GM23338 (cell line): Measurements from ENCODE around the gene MAD2L1BP.

Source experiments
- CREB1 ChIP-seq: fragments of 250-450 bp; sonication (Bioruptor Pico); IDR thresholded peaks from 2 replicates; pipeline ENCODE4 v1.5.0; 2020; ENCODE audit warnings: low read depth, mild to moderate bottlenecking, moderate library complexity
- EZH2 ChIP-seq: fragments of 200-600 bp; sonication (generic); IDR thresholded peaks from one replicate; pipeline ENCODE4 v1.8.0; 2017; ENCODE audit warnings: antibody characterized with exemption, mild to moderate bottlenecking, low read depth; ENCODE audit not compliant: unreplicated experiment
- EZH2phosphoT487 ChIP-seq: fragments of 200-600 bp; sonication (generic); IDR thresholded peaks from one replicate; pipeline ENCODE4 v1.8.1; 2018; ENCODE audit warnings: antibody characterized with exemption; ENCODE audit not compliant: unreplicated experiment
- JUNB ChIP-seq: IDR thresholded peaks from one replicate; pipeline ENCODE4 v1.6.1; 2016; ENCODE audit warnings: antibody characterized with exemption; ENCODE audit not compliant: unreplicated experiment
- NANOG ChIP-seq: IDR thresholded peaks from 2 replicates; pipeline ENCODE4 v1.6.1; 2016; ENCODE audit warnings: antibody characterized with exemption, borderline replicate concordance
- POLR2AphosphoS5 ChIP-seq: IDR thresholded peaks from 2 replicates; pipeline ENCODE4 v1.6.1; 2016; ENCODE audit warnings: antibody characterized with exemption, low read depth
- STAT1 ChIP-seq: IDR thresholded peaks from one replicate; pipeline ENCODE4 v1.6.1; 2016; ENCODE audit warnings: antibody characterized with exemption; ENCODE audit not compliant: unreplicated experiment
- ZNF114 ChIP-seq: fragments of 250-450 bp; sonication (Bioruptor Pico); IDR thresholded peaks from 2 replicates; pipeline ENCODE4 v1.5.0; 2020; ENCODE audit warnings: mild to moderate bottlenecking, moderate library complexity
- ZNF331 ChIP-seq: fragments of 250-450 bp; sonication (Bioruptor Pico); IDR thresholded peaks from 2 replicates; pipeline ENCODE4 v1.5.0; 2020; ENCODE audit warnings: low read depth, mild to moderate bottlenecking, moderate library complexity
- TF ChIP-seq, protein P1 (sequence below), 2 experiments: fragments of 200-600 bp in 1 of 2; sonication (generic) in 1 of 2; conservative IDR thresholded peaks; 2 replicates each; pipeline versions ENCODE4 v1.5.1 to v1.6.1; 2016 to 2017; ENCODE audit warnings: antibody characterized with exemption in 2 of 2, low read depth in 2 of 2, mild to moderate bottlenecking in 2 of 2, moderate library complexity in 1 of 2
- TF ChIP-seq, protein P2 (sequence below): IDR thresholded peaks from one replicate; pipeline ENCODE4 v1.6.1; 2018; ENCODE audit warnings: antibody characterized with exemption; ENCODE audit not compliant: unreplicated experiment
- TF ChIP-seq, protein P3 (sequence below): IDR thresholded peaks from 2 replicates; pipeline ENCODE4 v1.6.1; 2016; ENCODE audit warnings: antibody characterized with exemption
- TF ChIP-seq, protein P4 (sequence below): fragments of 250-450 bp; sonication (Bioruptor Pico); IDR thresholded peaks from 2 replicates; pipeline ENCODE4 v1.5.0; 2020; ENCODE audit warnings: mild to moderate bottlenecking, moderate library complexity

DNA sequence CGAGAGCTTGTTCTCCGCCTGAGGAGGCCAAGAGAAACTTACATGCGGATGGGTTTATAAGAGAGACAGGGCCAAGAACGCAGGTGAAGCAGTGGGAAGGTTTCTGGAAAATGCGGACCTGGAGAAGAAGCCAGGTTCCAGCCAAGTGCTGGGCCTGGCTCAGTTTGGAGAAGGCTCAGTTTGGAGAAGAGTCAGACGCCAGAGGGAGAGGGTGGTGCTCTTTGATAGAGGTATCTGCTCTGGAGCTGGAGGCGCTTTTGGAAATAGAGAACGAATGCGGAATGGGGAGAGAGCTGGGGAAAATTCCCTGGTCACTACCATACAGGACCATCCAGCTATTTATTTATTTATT lies 9.9 kb downstream of the MAD2L1BP start:
- TF ChIP-seq EZH2 (no peak), POLR2AphosphoS5 (no peak), EZH2phosphoT487 (no peak), CREB1 (CRISPR knock-in tag) (no peak), STAT1 (no peak), ZNF331 (CRISPR knock-in tag) (no peak), ZNF114 (CRISPR knock-in tag) (no peak), JUNB (no peak), NANOG (no peak)
- TF ChIP-seq, protein P1, sequence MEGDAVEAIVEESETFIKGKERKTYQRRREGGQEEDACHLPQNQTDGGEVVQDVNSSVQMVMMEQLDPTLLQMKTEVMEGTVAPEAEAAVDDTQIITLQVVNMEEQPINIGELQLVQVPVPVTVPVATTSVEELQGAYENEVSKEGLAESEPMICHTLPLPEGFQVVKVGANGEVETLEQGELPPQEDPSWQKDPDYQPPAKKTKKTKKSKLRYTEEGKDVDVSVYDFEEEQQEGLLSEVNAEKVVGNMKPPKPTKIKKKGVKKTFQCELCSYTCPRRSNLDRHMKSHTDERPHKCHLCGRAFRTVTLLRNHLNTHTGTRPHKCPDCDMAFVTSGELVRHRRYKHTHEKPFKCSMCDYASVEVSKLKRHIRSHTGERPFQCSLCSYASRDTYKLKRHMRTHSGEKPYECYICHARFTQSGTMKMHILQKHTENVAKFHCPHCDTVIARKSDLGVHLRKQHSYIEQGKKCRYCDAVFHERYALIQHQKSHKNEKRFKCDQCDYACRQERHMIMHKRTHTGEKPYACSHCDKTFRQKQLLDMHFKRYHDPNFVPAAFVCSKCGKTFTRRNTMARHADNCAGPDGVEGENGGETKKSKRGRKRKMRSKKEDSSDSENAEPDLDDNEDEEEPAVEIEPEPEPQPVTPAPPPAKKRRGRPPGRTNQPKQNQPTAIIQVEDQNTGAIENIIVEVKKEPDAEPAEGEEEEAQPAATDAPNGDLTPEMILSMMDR (conservative IDR thresholded peaks at IDR 0.05; ENCODE audit: low read depth in 2 of 2), result no peak
- TF ChIP-seq, protein P2, sequence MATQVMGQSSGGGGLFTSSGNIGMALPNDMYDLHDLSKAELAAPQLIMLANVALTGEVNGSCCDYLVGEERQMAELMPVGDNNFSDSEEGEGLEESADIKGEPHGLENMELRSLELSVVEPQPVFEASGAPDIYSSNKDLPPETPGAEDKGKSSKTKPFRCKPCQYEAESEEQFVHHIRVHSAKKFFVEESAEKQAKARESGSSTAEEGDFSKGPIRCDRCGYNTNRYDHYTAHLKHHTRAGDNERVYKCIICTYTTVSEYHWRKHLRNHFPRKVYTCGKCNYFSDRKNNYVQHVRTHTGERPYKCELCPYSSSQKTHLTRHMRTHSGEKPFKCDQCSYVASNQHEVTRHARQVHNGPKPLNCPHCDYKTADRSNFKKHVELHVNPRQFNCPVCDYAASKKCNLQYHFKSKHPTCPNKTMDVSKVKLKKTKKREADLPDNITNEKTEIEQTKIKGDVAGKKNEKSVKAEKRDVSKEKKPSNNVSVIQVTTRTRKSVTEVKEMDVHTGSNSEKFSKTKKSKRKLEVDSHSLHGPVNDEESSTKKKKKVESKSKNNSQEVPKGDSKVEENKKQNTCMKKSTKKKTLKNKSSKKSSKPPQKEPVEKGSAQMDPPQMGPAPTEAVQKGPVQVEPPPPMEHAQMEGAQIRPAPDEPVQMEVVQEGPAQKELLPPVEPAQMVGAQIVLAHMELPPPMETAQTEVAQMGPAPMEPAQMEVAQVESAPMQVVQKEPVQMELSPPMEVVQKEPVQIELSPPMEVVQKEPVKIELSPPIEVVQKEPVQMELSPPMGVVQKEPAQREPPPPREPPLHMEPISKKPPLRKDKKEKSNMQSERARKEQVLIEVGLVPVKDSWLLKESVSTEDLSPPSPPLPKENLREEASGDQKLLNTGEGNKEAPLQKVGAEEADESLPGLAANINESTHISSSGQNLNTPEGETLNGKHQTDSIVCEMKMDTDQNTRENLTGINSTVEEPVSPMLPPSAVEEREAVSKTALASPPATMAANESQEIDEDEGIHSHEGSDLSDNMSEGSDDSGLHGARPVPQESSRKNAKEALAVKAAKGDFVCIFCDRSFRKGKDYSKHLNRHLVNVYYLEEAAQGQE, result no peak
- TF ChIP-seq, protein P3, sequence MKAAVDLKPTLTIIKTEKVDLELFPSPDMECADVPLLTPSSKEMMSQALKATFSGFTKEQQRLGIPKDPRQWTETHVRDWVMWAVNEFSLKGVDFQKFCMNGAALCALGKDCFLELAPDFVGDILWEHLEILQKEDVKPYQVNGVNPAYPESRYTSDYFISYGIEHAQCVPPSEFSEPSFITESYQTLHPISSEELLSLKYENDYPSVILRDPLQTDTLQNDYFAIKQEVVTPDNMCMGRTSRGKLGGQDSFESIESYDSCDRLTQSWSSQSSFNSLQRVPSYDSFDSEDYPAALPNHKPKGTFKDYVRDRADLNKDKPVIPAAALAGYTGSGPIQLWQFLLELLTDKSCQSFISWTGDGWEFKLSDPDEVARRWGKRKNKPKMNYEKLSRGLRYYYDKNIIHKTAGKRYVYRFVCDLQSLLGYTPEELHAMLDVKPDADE, result no peak
- TF ChIP-seq, protein P4, sequence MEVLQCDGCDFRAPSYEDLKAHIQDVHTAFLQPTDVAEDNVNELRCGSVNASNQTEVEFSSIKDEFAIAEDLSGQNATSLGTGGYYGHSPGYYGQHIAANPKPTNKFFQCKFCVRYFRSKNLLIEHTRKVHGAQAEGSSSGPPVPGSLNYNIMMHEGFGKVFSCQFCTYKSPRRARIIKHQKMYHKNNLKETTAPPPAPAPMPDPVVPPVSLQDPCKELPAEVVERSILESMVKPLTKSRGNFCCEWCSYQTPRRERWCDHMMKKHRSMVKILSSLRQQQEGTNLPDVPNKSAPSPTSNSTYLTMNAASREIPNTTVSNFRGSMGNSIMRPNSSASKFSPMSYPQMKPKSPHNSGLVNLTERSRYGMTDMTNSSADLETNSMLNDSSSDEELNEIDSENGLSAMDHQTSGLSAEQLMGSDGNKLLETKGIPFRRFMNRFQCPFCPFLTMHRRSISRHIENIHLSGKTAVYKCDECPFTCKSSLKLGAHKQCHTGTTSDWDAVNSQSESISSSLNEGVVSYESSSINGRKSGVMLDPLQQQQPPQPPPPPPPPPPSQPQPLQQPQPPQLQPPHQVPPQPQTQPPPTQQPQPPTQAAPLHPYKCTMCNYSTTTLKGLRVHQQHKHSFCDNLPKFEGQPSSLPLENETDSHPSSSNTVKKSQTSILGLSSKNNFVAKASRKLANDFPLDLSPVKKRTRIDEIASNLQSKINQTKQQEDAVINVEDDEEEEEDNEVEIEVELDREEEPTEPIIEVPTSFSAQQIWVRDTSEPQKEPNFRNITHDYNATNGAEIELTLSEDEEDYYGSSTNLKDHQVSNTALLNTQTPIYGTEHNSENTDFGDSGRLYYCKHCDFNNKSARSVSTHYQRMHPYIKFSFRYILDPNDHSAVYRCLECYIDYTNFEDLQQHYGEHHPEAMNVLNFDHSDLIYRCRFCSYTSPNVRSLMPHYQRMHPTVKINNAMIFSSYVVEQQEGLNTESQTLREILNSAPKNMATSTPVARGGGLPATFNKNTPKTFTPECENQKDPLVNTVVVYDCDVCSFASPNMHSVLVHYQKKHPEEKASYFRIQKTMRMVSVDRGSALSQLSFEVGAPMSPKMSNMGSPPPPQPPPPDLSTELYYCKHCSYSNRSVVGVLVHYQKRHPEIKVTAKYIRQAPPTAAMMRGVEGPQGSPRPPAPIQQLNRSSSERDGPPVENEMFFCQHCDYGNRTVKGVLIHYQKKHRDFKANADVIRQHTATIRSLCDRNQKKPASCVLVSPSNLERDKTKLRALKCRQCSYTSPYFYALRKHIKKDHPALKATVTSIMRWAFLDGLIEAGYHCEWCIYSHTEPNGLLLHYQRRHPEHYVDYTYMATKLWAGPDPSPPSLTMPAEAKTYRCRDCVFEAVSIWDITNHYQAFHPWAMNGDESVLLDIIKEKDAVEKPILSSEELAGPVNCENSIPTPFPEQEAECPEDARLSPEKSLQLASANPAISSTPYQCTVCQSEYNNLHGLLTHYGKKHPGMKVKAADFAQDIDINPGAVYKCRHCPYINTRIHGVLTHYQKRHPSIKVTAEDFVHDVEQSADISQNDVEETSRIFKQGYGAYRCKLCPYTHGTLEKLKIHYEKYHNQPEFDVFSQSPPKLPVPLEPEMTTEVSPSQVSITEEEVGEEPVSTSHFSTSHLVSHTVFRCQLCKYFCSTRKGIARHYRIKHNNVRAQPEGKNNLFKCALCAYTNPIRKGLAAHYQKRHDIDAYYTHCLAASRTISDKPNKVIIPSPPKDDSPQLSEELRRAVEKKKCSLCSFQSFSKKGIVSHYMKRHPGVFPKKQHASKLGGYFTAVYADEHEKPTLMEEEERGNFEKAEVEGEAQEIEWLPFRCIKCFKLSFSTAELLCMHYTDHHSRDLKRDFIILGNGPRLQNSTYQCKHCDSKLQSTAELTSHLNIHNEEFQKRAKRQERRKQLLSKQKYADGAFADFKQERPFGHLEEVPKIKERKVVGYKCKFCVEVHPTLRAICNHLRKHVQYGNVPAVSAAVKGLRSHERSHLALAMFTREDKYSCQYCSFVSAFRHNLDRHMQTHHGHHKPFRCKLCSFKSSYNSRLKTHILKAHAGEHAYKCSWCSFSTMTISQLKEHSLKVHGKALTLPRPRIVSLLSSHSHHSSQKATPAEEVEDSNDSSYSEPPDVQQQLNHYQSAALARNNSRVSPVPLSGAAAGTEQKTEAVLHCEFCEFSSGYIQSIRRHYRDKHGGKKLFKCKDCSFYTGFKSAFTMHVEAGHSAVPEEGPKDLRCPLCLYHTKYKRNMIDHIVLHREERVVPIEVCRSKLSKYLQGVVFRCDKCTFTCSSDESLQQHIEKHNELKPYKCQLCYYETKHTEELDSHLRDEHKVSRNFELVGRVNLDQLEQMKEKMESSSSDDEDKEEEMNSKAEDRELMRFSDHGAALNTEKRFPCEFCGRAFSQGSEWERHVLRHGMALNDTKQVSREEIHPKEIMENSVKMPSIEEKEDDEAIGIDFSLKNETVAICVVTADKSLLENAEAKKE (CRISPR knock-in tag), result no peak
